PC-9 (cell line): ENCODE measurements around the gene RAB26.

Experiments used
- EZH2 ChIP-seq: fragments of 200-600 bp; sonication (generic); IDR thresholded peaks from 2 replicates; pipeline ENCODE4 v1.8.0; 2017; ENCODE audit warnings: antibody characterized with exemption, low read depth
- TF ChIP-seq, protein P1 (sequence below): fragments of 200-600 bp; sonication (generic); conservative IDR thresholded peaks from 2 replicates; pipeline ENCODE4 v1.6.1; 2017; ENCODE audit warnings: mixed run types, antibody characterized with exemption, mild to moderate bottlenecking, moderate library complexity

DNA sequence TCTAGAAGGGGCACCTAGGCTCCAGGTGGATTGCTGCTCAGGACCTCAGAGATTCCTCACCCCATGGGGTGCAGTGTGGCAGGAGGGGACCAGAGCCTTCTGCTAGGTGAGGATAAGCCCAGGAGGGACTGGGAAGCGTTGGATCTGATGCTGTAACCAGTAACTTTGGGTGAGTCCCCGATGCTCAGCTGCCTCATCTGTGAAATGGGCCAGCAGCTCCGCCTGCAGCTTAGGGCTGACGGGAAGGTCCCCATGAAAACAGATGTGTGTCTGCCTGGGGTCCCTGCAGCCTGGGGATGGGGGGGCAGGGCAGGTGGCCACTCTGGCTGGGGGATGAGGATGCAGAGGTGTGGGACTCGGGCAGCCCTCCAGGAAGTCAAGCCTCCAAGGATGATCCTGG is 50.7 kb downstream of the RAB26 start:
- TF ChIP-seq, protein P1, sequence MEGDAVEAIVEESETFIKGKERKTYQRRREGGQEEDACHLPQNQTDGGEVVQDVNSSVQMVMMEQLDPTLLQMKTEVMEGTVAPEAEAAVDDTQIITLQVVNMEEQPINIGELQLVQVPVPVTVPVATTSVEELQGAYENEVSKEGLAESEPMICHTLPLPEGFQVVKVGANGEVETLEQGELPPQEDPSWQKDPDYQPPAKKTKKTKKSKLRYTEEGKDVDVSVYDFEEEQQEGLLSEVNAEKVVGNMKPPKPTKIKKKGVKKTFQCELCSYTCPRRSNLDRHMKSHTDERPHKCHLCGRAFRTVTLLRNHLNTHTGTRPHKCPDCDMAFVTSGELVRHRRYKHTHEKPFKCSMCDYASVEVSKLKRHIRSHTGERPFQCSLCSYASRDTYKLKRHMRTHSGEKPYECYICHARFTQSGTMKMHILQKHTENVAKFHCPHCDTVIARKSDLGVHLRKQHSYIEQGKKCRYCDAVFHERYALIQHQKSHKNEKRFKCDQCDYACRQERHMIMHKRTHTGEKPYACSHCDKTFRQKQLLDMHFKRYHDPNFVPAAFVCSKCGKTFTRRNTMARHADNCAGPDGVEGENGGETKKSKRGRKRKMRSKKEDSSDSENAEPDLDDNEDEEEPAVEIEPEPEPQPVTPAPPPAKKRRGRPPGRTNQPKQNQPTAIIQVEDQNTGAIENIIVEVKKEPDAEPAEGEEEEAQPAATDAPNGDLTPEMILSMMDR: no peak
- TF ChIP-seq EZH2: no peak
